Stimulated activated CD4-positive, alpha-beta T cell treated with anti-CD3 and anti-CD28 coated beads, Interleukin-4, amount 100 ng/mL, for 4 hours (primary cell): Measurements from ENCODE around the gene TMEM60.

ENCODE experiments used
- DNase-seq, 2 experiments: peaks; one replicate each; pipeline ENCODE4 v3.0.0-alpha.2; 2020

The TMEM60 gene

DNA sequence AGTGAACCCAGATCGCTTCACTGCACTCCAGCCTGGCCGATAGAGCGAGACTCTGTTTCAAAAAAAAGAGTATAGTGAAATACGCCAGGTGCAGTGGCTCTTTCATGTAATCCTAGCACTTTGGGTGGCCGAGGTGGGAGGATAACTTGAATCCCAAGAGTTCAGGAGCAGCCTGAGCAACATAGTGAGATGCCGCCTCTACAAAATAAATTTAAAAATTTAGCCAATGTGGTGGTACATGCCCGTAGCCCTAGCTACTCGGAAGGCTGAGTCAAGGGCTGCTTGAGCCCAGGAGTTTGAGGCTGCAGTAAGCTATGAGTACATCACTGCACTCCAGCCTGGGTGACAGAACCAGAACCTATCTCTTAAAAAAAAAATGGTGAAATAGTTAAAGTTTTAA lies 27.9 kb downstream of the TMEM60 start:
- no peak for DNase-seq

DNA sequence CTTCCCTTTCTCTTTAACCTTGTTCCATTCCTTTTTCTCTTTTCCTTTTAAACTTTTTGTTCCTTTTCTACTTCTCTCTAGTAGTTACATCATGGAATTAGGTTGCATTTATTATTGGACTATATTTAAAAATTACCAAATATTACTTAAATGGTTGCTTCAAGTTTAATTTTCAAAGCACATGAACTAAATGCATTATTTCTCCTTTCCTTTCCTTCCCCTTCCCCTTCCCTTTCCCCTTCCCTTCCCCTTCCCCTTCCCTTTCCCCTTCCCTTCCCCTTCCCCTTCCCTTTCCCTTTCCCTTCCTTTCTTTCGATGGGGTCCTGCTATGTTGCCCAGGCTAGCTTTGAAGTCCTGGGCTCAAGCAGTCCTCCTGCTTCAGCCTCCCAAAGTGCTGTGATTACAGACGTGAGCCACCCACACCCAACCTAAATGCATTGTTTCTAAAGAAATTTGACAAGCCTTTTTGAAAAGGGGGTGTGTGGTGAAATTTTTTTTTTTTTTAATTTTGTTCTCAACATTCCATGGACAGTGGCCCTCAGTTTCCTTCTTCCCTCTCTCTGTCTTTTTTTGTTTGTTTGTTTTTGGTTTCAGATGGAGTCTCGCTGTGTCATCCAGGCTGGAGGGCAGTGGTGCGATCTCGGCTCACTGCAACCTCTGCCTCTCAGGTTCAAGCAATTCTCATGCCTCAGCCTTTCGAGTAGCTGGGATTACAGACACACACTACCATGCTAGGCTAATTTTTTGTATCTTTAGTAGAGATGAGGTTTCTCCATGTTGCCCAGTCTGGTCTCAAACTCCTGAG lies 31.2 kb downstream of the TMEM60 start:
- no peak for DNase-seq

DNA sequence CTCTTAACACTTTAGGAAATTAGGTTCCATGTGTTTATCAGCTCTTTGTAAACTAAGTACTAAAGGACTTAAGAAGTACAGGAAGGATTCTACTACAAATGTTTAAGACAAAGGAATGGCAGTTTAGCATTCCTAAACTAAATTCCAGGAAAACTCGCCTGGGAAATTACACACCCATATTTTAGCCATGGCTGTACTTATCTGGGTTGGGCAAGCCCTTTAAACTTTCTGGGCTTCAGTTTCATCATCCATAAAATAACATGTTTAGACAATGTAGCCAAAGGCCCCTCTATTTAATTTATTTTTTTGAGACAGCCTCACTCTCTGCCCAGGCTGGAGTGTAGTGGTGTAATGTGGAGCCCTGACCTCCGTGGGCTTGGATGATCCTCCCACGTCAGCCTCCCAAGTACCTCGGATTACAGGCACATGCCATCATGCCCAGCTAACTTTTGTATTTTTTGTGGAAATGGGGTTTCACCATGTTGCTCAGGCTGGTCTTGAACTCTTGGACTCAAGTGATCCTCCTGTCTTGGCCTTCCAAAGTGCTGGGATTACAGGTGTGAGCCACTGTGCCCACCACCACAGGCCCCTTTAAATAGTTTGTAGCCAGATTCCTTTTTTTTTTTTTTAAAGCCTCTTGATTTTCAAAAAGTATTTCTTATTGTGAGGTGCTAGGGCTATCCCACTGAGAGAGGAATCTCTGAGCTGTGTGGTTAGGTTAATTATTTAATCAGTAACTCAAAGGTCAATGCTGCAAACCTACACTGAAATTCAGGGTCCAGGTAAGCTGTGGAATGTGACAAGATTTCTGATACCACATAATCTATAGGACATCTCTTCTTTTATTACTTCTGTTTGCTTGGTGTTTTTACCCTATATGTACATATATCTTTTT lies 32.1 kb downstream of the TMEM60 start:
- DNase-seq = no peak

DNA sequence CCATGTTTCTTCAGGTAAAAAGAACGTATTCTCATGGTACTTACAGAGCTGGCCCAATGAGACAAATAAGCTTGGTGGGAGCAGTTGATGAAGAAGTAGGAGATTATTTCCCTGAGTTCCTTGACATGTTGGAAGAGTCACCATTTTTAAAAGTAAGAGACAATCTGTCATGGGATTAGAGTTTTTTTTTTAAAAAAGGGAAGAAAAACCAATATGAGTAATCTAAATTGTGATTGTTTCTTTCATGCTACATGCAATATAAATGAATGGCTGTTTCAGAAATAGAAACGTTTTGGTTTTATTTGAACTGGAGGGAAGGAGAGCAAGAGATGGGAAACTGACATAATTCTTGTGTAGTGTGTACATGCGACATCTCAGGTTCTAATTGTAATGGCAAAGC lies 32.8 kb downstream of the TMEM60 start:
- no peak for DNase-seq

DNA sequence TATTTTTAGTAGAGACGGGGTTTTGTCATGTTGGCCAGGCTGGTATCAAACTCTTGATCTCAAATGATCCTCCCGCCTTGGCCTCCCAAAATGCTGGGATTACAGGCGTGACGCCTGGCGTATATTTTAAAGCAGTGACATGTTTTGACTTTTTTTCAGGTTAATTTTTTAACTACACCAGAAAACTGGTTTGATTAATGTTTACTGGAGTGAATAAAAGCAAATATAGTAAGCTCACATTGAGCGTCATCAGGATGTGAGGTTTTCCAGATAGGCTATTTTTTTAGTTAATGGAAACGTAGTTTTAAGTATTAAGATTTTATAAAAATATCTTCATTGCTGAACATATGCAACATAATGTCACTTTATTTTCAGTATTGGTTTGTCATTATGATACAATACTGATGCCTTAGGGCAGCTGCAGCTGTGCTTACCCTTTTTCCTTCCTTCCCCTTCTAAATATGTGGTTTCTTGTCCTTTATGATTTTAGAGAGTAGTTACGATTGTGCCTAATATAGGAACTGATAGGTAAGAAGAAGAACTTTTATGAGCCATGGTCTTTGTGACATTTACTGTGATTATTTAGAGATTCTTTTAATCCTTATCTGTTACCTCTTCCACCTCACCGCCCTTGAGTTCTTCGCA lies 37.3 kb downstream of the TMEM60 start:
- no peak for DNase-seq

DNA sequence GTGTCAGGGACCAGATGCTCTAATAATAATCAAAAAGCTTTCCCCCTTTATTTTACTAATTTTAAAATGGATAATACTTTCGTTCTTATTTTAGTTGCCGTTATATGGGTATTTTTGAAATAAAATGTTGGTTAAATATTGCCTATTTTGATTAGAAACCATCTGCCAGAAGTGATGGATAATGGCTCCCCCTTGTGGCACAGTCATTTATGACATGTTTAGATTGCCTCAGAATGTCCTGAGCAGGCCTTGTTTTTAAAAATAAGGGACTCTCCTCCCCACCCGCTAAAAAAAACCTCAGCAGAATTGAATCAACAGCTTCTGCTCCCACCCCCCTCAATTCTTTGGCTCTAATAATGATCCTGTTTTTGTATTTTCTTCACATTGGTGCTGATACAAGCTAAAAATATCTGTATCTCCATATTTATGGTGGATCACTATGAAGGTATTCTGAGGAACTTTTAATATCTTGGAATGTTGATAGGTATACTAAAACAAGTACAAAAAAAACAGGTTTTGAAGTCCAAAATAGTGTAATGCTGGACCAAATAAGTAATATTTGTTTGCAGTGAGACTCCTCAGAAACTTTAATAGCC lies 38.8 kb downstream of the TMEM60 start:
- DNase-seq = peak; percentile 33 to 49

DNA sequence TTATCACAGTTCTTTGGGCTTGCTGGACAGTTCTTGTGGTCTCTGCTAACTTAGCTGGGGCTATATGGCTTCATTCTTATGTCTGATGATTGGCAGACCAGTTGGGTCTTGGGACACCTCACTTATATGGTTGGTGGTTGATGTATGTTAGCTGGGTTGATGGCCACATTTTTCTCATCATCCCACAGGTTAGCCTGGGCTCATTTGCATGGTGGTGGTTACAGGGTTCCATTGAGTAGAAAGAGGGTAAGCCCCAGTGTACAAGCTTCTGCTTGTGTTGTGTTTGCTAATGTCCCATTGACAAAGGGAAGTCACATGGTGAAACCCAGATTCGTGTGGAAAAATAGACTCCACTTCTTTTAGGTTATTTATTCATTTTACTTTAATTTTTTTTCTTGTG lies 40.6 kb downstream of the TMEM60 start:
- no peak for DNase-seq

DNA sequence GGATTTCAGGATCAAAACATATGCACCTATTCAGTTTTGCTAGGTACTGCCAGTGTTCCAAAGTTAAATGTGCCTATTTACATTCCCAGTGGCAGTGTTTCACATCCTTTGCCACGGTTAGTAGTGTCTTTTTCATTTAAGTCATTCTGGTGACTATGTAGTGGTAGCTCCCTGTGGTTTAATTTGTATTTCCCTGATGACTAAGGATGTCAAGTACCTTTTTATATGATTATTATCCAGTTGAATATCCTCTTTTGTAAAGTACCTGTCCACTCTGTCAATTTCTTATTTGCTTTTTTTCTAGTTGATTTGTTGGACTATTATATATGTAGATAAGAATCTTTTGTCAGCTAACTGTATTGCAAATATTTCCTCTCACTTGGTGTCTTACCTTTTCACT lies 45.1 kb downstream of the TMEM60 start:
- DNase-seq = no peak

DNA sequence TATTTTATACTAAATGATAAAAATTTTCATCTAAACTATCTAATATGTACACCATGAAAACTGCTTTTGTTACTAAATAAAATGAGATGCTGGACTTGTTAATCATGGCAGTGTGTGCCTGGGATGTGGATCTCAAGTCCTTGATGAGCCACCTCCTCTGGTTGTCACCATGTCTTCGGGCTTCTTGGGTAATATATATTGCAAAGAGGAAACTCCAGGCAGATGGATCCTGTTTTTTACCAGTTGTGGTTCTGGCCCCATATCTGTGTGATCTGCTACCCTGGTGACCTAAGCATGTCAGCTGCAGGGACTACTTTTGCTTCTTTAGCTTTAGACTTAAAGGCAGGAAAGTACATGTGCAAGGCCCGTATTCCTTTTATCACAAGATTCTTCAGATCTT lies 46.2 kb downstream of the TMEM60 start:
- no peak for DNase-seq

DNA sequence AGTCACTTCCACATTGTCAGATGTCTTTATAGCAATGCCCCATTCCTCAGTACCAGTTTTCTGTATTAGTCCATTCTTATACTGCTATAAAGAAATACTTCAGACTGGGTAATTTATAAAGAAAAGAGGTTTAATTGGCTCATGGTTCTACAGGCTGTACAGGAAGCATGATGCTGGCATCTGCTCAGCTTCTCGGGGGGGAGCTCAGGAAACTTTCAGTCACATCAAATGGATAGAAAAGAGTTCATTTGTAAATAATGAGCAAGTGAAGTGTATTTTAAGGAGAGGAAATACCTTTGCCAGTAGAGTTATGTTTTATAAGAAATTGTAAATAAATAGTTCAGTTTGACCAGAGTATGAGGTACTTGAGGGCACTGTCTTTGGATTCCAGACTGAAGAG lies 50.5 kb downstream of the TMEM60 start:
- DNase-seq = no peak

DNA sequence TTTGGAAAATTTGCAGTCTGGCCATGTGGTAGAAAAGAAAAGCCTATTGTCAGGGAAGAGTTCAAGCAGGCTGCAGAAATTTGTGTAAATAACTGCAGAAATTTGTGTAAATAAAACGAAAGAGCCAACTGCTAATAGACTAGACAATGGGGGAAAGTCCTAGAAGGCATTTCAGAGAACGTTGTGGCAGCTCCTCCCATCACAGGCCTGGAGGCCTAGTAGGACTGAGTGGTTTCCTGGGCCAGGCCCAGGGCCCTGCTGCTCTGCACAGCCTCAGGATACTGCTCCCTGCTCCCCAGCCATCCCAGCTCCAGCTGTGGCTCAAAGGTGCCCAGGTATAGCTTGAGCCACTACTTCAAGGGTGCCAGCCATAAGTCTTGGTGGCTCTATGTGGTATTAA lies 51.1 kb downstream of the TMEM60 start:
- DNase-seq = no peak

DNA sequence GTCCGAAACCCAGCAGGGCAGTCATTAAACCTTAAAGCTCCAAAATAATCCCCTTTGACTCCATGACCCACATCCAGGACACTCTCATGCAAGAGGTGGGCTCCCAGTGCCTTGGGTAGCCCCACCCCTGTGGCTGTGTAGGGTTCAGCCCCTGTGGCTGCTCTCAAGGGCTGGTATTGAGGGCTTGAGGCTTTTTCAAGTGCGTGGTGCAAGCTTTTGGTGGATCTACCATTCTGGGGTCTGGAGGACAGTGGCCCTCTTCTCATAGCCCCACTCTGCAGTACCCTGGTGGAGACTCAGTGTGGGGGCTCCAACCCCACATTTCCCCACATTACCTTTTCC lies 51.4 kb downstream of the TMEM60 start:
- no peak for DNase-seq

DNA sequence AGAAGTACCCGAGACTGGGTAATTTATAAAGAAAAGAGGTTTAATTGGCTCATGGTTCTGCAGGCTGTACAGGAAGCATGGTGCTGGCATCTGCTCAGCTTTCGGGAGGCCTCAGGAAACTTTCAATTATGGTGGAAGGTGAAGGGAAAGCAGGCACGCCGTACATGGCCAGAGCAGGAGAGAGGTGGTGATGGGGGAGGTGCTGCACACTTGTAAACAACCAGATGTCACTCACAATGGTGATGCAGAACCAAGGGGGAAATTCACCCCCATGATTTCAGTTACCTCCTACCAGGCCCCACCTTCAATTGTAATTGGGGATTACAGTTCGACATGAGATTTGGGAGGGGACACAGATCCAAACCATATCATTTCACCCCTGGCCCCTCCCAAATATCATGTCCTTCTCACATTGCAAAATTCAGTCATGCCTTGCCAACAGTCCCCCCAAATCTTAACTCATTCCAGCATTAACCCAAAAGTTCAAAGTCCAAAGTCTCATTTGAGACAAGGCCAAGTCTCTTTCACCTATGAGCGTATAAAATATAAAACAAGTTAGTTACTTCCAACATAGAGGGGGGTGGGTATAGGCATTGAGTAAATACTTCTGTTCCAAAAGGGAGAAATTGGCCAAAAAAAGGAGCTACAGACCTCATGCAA lies 51.9 kb downstream of the TMEM60 start:
- no peak for DNase-seq

DNA sequence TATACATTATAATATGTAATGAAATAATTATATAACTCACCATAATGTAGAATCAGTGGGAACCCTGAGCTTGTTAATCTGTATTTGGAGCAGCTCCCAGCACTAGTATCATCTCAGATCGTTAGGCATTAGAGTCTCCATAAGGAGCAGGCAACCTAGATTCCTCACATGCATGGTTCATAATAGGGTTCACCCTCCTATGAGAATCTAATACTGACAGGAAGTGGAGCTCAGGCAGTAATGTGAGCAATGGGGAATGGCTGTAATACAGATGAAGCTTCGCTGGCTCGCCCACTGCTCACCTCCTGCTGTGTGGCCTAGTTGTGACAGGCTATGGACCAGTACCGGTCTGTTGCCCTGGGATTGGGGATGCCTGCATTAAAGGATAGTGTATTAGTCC lies 52.5 kb downstream of the TMEM60 start:
- DNase-seq = no peak
